ENCODE results near the gene PCDHGA2. TPM values are rescaled to one million over a fixed set of nuclear protein-coding genes. Genes with fewer than 3 reads are reported as not detected.
A peak's percentile ranks its signal among the peaks of the same experiment; 100 is the strongest.

PCDHGA2 gene
- total and polyA plus RNA-seq, 2 experiments from 2014 or later, result 4.3 to 7.3 TPM

GRCh38 chr5:141356133-141356532 lies 17.6 kb downstream of the PCDHGA2 start:
- peak overlapping the region; percentile 77; the same call in 1 of the 2 replicates for H3K4me3 ChIP-seq
- TF ChIP-seq EZH2 (IDR thresholded peaks at IDR 0.05; ENCODE audit: insufficient read depth, poor library complexity, severe bottlenecking) (no peak), EZH2phosphoT487 (IDR thresholded peaks at IDR 0.05; ENCODE audit: insufficient read depth, low read depth) (no peak)
- 49% methylated on average over 5 of the region's 5 CpGs for WGBS, 2 experiments (ENCODE audit: low coverage in 1 of 2, low lambda C conversion rate in 2 of 2, missing lambda C conversion rate in 2 of 2)
- no peak overlapping the region for H3K4me2 ChIP-seq (ENCODE audit: unreplicated experiment)
- no peak overlapping the region for H3K9ac ChIP-seq
- no peaks in the 10 kb centered on the region for H3F3A ChIP-seq (ENCODE audit: insufficient read depth)
- H3K4me1 ChIP-seq (ENCODE audit: insufficient read depth), result no peaks in the 10 kb centered on the region
- no peak for DNase-seq
- no peaks in the 10 kb centered on the region for H3K9me2 ChIP-seq (ENCODE audit: insufficient read depth)
- no peak overlapping the region for H2AFZ ChIP-seq
- H3K36me3 ChIP-seq (ENCODE audit: low read depth), result no peaks in the 10 kb centered on the region
- H3K79me2 ChIP-seq (ENCODE audit: insufficient read depth), result peaks cover 6% of the 10 kb centered on the region; the same call in 1 of the 2 replicates
- peaks cover 3% of the 10 kb centered on the region for H3K9me3 ChIP-seq (ENCODE audit: low read depth)
- in situ Hi-C loops (cut with MboI), result no loop called here
- H3K27me3 ChIP-seq (replicated peaks; ENCODE audit: insufficient read depth), result no peaks in the 10 kb centered on the region
- no peaks in the 10 kb centered on the region for H4K20me1 ChIP-seq (ENCODE audit: insufficient read depth)
- H3K27ac ChIP-seq, result no peak overlapping the region

GRCh38 chr5:141356950-141357349 lies 18.4 kb downstream of the PCDHGA2 start:
- H3K4me2 ChIP-seq (ENCODE audit: unreplicated experiment), result no peak overlapping the region
- H3K9me2 ChIP-seq (ENCODE audit: insufficient read depth), result no peaks in the 10 kb centered on the region
- no peak overlapping the region for H3K9ac ChIP-seq
- no peak overlapping the region for H3K4me3 ChIP-seq
- no peak for DNase-seq
- WGBS, 2 experiments (ENCODE audit: low coverage in 1 of 2, low lambda C conversion rate in 2 of 2, missing lambda C conversion rate in 2 of 2), result 43 to 48% methylated on average over 13 to 19 of the region's 19 CpGs
- peaks cover 6% of the 10 kb centered on the region; the same call in 1 of the 2 replicates for H3K79me2 ChIP-seq (ENCODE audit: insufficient read depth)
- H4K20me1 ChIP-seq (ENCODE audit: insufficient read depth), result no peaks in the 10 kb centered on the region
- H3K4me1 ChIP-seq (ENCODE audit: insufficient read depth), result no peaks in the 10 kb centered on the region
- H3K27ac ChIP-seq, result no peak overlapping the region
- no peaks in the 10 kb centered on the region for H3K27me3 ChIP-seq (replicated peaks; ENCODE audit: insufficient read depth)
- TF ChIP-seq EZH2phosphoT487 (IDR thresholded peaks at IDR 0.05; ENCODE audit: insufficient read depth, low read depth) (no peak), EZH2 (IDR thresholded peaks at IDR 0.05; ENCODE audit: insufficient read depth, poor library complexity, severe bottlenecking) (no peak)
- no peak overlapping the region for H2AFZ ChIP-seq
- no peaks in the 10 kb centered on the region for H3K36me3 ChIP-seq (ENCODE audit: low read depth)
- H3K9me3 ChIP-seq (ENCODE audit: low read depth), result peaks cover 3% of the 10 kb centered on the region
- H3F3A ChIP-seq (ENCODE audit: insufficient read depth), result no peaks in the 10 kb centered on the region
- in situ Hi-C loops (cut with MboI), result no loop called here

GRCh38 chr5:141359790-141360426 lies 21.3 kb downstream of the PCDHGA2 start, which contains the start of gene PCDHGB2:
Gene PCDHGB2 (plus strand): TSS chr5:141359994. CDS start chr5:141360136, 142 bp downstream.
- H3F3A ChIP-seq (ENCODE audit: insufficient read depth), result no peaks in the 10 kb centered on the region
- peaks cover 7% of the 10 kb centered on the region for H3K9me3 ChIP-seq (ENCODE audit: low read depth)
- H3K4me2 ChIP-seq (ENCODE audit: unreplicated experiment), result no peak within 1 kb of the TSS
- H3K9ac ChIP-seq, result no peak within 1 kb of the TSS
- peaks cover 6% of the 10 kb centered on the region; the same call in 1 of the 2 replicates for H3K79me2 ChIP-seq (ENCODE audit: insufficient read depth)
- no peaks in the 10 kb centered on the region for H3K27me3 ChIP-seq (replicated peaks; ENCODE audit: insufficient read depth)
- H2AFZ ChIP-seq, result 0 out of 2 replicates have a peak within 1 kb of the TSS, but pooled peaks have one; percentile 37
- H3K9me2 ChIP-seq (ENCODE audit: insufficient read depth), result no peaks in the 10 kb centered on the region
- H3K36me3 ChIP-seq (ENCODE audit: low read depth), result no peaks in the 10 kb centered on the region; the same call in 1 of the 2 replicates
- TF ChIP-seq EZH2 (IDR thresholded peaks at IDR 0.05; ENCODE audit: insufficient read depth, poor library complexity, severe bottlenecking), result no peak
- H3K4me3 ChIP-seq, result peak within 1 kb of the TSS; percentile 40; the same call in 1 of the 2 replicates
- peak; percentile 44 for DNase-seq
- WGBS, 2 experiments (ENCODE audit: low coverage in 1 of 2, low lambda C conversion rate in 2 of 2, missing lambda C conversion rate in 2 of 2), result 27 to 34% methylated on average over 24 of the region's 24 CpGs
- H3K4me1 ChIP-seq (ENCODE audit: insufficient read depth), result no peaks in the 10 kb centered on the region
- in situ Hi-C loops (cut with MboI), result no loop called here
- no peaks in the 10 kb centered on the region for H4K20me1 ChIP-seq (ENCODE audit: insufficient read depth)
- no peak within 1 kb of the TSS for H3K27ac ChIP-seq

GRCh38 chr5:141360685-141361084 lies 22.1 kb downstream of the PCDHGA2 start:
- Histone ChIP-seq H3K27me3 (replicated peaks; ENCODE audit: insufficient read depth) (no peaks in the 10 kb centered on the region), H3K4me3 (0 out of 2 replicates have a peak overlapping the region, but pooled peaks have one; percentile 40), H3K9me2 (ENCODE audit: insufficient read depth) (no peaks in the 10 kb centered on the region), H4K20me1 (ENCODE audit: insufficient read depth) (no peaks in the 10 kb centered on the region), H3K36me3 (ENCODE audit: low read depth) (no peaks in the 10 kb centered on the region; the same call in 1 of the 2 replicates), H3K9ac (no peak overlapping the region), H3K27ac (no peak overlapping the region), H3K4me2 (ENCODE audit: unreplicated experiment) (no peak overlapping the region), H2AFZ (no peak overlapping the region), H3K9me3 (ENCODE audit: low read depth) (peaks cover 7% of the 10 kb centered on the region), H3F3A (ENCODE audit: insufficient read depth) (no peaks in the 10 kb centered on the region), H3K79me2 (ENCODE audit: insufficient read depth) (peaks cover 6% of the 10 kb centered on the region; the same call in 1 of the 2 replicates), H3K4me1 (ENCODE audit: insufficient read depth) (no peaks in the 10 kb centered on the region)
- in situ Hi-C loops (cut with MboI), result no loop called here
- DNase-seq, result no peak
- no peak for TF ChIP-seq EZH2phosphoT487 (IDR thresholded peaks at IDR 0.05; ENCODE audit: insufficient read depth, low read depth)
- 47% methylated on average over 15 of the region's 15 CpGs for WGBS, 2 experiments (ENCODE audit: low coverage in 1 of 2, low lambda C conversion rate in 2 of 2, missing lambda C conversion rate in 2 of 2)

All from GM23248 (cell line).